ENCODE measurements around the gene CPT2. TPM values are rescaled to one million over a fixed set of nuclear protein-coding genes. Genes with fewer than 3 reads are reported as not detected.

CPT2 gene
- total and polyA plus RNA-seq, 9 of the 15 experiments (the other 6 are each of a cell fraction or from before 2014, with no cell fraction given) = 7.6 to 25.1 (median 16.8) TPM

DNA sequence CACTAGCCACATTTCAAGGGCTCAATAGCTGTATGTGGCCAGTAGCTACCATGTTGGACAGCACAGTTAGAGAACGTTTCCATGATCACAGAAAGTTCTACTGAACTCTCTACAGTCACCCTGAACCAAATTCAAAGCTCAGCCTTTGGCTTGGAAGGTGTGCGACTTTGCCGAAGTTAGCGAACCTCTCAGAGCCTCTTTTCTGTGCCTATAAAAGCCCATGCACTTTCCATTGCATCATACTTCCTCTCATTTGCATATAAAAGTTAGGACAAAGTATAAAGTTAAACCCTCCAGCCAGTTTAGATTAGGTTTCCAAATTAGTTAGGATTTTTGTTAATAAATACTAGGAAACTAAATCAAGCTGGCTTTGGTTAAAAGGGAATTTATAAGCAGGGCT lies 49.5 kb upstream of the CPT2 start (continued):
- TF ChIP-seq, protein P1, sequence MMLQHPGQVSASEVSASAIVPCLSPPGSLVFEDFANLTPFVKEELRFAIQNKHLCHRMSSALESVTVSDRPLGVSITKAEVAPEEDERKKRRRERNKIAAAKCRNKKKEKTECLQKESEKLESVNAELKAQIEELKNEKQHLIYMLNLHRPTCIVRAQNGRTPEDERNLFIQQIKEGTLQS (IDR thresholded peaks at IDR 0.05) = peak; percentile 78
- TF ChIP-seq, protein P1 (CRISPR knock-in tag; conservative IDR thresholded peaks at IDR 0.05) = no peak
- TF ChIP-seq CREBBP (IDR thresholded peaks at IDR 0.05; ENCODE audit: low read depth, low read length) (no peak), E2F3 (CRISPR knock-in tag; IDR thresholded peaks at IDR 0.05) (no peak), POLR2AphosphoS2 (IDR thresholded peaks at IDR 0.05; ENCODE audit: low read length) (no peak), DPF2 (IDR thresholded peaks at IDR 0.05) (no peak), CC2D1A (IDR thresholded peaks at IDR 0.05) (no peak), GATAD2B (IDR thresholded peaks at IDR 0.05; ENCODE audit: borderline replicate concordance) (no peak), IRF9 (tag; IDR thresholded peaks at IDR 0.05) (0 out of 2 replicates have a peak, but pooled peaks have one; percentile 36), ZNF696 (CRISPR knock-in tag; conservative IDR thresholded peaks at IDR 0.05) (no peak), LCOR (CRISPR knock-in tag; IDR thresholded peaks at IDR 0.05) (no peak), ERF (CRISPR knock-in tag; IDR thresholded peaks at IDR 0.05) (no peak), MYC (IDR thresholded peaks at IDR 0.05; ENCODE audit: low read depth, low read length) (peak; percentile 36; the same call in 1 of the 2 replicates), MYC (CRISPR knock-in tag; IDR thresholded peaks at IDR 0.05; ENCODE audit: borderline replicate concordance, low read depth) (no peak), ZSCAN32 (CRISPR knock-in tag; IDR thresholded peaks at IDR 0.05) (no peak), ILK (tag; IDR thresholded peaks at IDR 0.05; ENCODE audit: borderline replicate concordance, low read depth) (no peak)
- TF ChIP-seq, protein P2, sequence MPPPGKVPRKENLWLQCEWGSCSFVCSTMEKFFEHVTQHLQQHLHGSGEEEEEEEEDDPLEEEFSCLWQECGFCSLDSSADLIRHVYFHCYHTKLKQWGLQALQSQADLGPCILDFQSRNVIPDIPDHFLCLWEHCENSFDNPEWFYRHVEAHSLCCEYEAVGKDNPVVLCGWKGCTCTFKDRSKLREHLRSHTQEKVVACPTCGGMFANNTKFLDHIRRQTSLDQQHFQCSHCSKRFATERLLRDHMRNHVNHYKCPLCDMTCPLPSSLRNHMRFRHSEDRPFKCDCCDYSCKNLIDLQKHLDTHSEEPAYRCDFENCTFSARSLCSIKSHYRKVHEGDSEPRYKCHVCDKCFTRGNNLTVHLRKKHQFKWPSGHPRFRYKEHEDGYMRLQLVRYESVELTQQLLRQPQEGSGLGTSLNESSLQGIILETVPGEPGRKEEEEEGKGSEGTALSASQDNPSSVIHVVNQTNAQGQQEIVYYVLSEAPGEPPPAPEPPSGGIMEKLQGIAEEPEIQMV (tag; conservative IDR thresholded peaks at IDR 0.05; ENCODE audit: low read depth) = no peak
